ENCODE measurements around the gene KIF20B.

KIF20B gene

DNA sequence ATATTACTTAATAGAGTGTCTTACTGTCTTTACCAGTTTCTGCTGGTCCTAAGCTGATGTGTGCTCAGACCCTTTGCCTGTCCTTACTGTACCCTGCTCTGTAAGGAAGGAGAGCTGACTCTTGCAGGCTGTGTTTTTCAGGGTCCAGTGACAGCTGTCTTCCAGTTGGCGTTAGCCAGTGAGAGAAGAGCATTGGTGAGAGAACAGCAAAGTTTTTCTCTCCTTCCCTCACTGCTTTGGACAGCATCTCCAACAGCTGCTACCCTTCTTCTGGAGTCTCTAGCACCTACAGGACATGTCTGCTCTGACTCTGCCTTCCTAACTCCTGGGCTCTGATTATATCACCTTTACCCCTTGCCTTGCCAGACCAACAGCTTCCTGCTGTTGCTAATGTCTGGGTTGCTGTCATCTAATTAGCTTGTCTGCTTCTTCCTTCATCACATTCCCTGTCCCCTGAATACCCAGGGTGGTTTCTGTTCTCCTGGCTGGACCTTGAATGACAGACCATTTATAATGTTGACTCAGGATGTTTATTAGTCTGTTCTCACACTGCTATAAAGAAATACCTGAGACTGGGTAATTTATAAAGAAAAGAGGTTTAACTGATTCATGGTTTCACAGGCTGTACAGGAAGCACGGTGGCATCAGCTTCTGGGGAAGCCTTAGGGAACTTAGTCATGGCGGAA, 32.9 kb upstream of the KIF20B start:
- Mint-ChIP-seq H3K4me1 (no peaks in the 10 kb centered on the region), H3K9me3 (no peaks in the 10 kb centered on the region), H3K27me3 (peaks cover 21% of the 10 kb centered on the region), H3K4me3 (no peak overlapping the region), H3K27ac (no peak overlapping the region)
- no peak for DNase-seq
- no peak for ATAC-seq

DNA sequence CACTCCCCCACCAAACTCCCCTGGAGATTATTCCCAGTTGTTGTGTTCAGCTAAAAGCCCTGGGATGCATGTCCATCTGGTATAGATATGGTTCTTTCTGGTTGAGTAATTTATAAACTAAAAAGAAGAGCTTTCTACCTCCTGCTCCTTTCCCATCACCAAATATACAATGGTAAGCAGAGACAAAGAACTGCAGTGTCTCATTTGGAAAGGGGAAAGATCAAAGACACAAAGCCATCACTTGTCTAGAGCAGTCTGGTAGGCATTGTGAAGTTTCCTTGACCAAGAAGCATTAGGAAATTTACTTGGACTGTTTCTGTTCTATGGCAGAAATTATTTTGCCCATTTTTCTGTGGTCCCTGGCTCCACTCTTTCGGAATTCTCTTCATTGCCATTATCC, 31.4 kb upstream of the KIF20B start:
- Mint-ChIP-seq H3K9me3 (no peaks in the 10 kb centered on the region), H3K27ac (no peak overlapping the region), H3K4me1 (no peaks in the 10 kb centered on the region), H3K4me3 (no peak overlapping the region), H3K27me3 (peaks cover 21% of the 10 kb centered on the region)
- ATAC-seq (no peak), DNase-seq (no peak)

DNA sequence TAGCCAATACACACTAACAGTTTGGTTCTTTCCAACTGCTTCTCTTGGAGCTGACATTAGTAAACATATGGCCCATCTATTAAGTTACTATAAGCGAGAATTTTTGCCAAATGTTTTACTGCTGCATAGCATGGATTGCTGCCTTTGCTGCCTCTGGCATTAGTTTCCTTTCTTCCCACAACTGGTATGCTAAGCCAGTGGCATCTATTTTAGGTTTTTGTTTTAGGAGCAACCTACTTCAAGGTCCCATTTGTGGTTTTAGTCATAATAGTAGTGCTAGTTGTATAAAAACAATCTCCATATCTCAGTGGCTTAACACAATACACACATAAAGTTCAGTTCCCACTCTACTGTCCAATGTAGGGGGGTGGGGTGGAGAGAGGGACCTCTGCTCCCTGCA, 30.5 kb upstream of the KIF20B start:
- H3K27me3 Mint-ChIP-seq, result peaks cover 19% of the 10 kb centered on the region
- no peak for ATAC-seq

DNA sequence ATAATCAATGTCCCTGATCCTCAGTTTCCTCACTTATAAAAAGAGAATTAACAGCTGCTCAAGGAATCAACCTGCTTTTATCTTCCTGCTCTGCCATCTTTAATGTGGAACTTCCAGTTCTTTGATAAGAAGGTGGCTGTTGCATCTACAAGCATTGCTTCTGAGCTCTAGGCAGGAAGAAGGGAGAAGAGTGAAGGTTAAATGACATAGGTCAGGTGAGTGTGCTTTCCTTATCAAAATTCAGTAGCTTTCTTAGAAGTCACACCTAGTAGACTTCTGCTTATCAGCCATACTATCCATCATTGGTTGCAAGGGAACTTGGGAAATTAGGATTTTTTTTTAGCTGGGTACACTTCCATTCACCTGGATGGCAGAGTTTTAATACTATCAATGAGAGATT, 24.0 kb upstream of the KIF20B start:
- Mint-ChIP-seq H3K27me3 (peaks cover 9% of the 10 kb centered on the region), H3K9me3 (no peaks in the 10 kb centered on the region), H3K4me1 (no peaks in the 10 kb centered on the region), H3K27ac (no peak overlapping the region), H3K4me3 (no peak overlapping the region)
- DNase-seq, result no peak
- no peak for ATAC-seq

More for the DNA sequence above, 30.5 kb upstream of the KIF20B start:
- no peaks in the 10 kb centered on the region for H3K4me1 Mint-ChIP-seq
- no peaks in the 10 kb centered on the region for H3K9me3 Mint-ChIP-seq
- DNase-seq, result no peak
- no peak overlapping the region for H3K4me3 Mint-ChIP-seq
- no peak overlapping the region for H3K27ac Mint-ChIP-seq

DNA sequence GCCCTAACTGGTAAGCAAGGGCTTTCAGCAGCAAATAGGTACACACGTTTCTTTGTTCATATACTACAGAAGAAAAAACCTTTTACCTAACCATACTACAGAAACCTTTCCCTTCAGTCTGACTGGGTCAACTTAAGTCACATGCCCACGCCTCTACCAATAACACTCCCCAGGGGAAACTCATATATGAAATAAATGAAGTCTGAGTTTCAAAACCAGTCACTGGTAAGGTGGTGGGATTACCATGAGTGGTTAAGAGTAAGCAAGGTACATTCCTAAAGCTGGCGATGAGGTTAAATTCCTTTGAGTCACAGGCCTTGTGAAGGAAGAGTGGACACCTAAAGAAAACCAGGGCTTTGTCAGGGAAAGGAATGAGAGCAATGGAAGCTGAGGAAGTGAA, 21.4 kb upstream of the KIF20B start:
- Mint-ChIP-seq H3K4me3 (no peak overlapping the region), H3K9me3 (no peaks in the 10 kb centered on the region), H3K4me1 (no peaks in the 10 kb centered on the region), H3K27ac (no peak overlapping the region), H3K27me3 (peaks cover 22% of the 10 kb centered on the region)
- ATAC-seq (peak; percentile 63), DNase-seq (no peak)

DNA sequence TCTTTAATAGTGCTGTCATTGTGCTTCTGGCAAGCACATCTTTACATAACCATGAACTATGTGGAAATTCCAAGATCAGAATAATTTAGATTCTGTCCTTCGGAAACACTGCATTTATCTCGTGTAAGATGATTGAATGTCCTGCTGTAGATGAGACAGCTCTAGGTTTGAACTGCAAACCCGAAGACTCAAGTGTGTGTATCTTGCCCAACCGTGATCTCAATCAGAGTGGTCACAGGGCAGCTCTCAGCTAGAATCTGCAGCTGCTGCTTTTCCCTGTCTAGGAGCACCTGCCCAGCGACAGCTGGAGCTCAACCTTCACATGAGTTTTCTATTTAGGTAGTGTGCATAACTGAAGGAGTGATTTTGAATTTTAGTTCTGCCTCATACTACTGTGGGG, 17.5 kb upstream of the KIF20B start:
- Mint-ChIP-seq H3K27me3 (peaks cover 30% of the 10 kb centered on the region), H3K4me3 (no peak overlapping the region), H3K4me1 (no peaks in the 10 kb centered on the region), H3K9me3 (no peaks in the 10 kb centered on the region), H3K27ac (no peak overlapping the region)
- ATAC-seq, result no peak
- DNase-seq, result no peak

DNA sequence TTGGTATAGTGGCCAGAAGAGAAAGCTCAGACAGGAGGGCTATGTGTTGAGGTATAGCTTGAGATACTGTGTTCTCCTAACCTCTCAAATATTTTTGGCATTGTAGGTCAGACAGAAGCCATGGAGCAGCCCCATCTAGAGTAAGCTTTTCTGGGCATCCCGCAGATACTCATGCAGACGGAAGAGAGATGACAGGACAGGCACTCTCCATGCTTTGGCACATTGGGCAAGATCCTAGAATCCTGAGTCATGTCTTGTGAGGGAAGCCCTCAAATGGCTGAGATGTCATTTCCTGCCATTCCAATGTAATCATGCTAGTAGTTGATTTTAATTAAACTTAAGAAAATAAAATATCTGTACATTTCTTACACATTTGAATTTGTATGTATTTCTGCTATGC, 16.8 kb upstream of the KIF20B start:
- Mint-ChIP-seq H3K27ac (no peak overlapping the region), H3K4me1 (no peaks in the 10 kb centered on the region)

DNA sequence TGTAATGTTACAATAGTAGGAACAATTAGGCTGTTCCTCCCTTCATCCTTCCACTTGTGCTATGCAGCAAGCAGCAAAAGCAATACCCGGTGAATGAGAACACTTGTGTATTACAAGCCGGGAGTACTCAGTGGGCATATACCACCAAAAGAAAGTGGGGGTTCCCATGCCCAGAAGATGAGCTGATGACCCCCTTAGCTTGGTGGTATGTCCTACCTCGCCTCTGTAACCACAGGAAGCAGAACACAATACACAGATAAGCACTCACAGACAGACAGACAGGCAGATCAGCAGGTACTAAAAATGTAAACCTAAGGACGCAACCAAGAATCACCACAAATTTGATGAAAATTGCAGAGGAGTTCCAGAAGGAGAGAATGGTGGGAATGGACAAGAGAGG, 15.5 kb upstream of the KIF20B start:
- no peaks in the 10 kb centered on the region for H3K4me1 Mint-ChIP-seq
- H3K4me3 Mint-ChIP-seq, result no peak overlapping the region
- H3K9me3 Mint-ChIP-seq, result no peaks in the 10 kb centered on the region
- ATAC-seq (no peak), DNase-seq (no peak)
- H3K27ac Mint-ChIP-seq, result no peak overlapping the region
- H3K27me3 Mint-ChIP-seq, result peaks cover 21% of the 10 kb centered on the region

More for the DNA sequence above, 16.8 kb upstream of the KIF20B start:
- no peak for DNase-seq
- peaks cover 29% of the 10 kb centered on the region for H3K27me3 Mint-ChIP-seq
- ATAC-seq, result no peak
- no peaks in the 10 kb centered on the region for H3K9me3 Mint-ChIP-seq
- H3K4me3 Mint-ChIP-seq, result no peak overlapping the region

DNA sequence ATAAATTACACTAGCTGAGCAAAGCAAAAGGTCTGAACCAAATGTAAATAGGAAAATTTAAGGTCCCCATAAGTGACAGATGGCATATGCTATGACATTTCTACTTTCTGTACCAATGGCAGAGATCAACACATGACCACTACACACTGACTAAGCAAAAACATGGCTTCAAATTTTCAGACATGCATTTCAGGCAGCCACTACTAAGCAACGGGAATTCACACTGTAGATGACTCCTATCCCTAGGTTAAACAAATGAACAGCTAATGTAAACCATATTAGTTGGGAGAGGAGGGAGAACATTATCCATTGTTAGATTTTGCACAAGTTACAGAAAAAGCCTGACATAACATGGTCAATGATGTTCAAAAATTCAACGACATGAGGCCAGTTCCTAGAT, 11.4 kb upstream of the KIF20B start:
- Mint-ChIP-seq H3K4me1 (no peaks in the 10 kb centered on the region), H3K4me3 (no peak overlapping the region), H3K27me3 (peaks cover 8% of the 10 kb centered on the region), H3K27ac (no peak overlapping the region), H3K9me3 (no peaks in the 10 kb centered on the region)
- DNase-seq (no peak), ATAC-seq (no peak)

DNA sequence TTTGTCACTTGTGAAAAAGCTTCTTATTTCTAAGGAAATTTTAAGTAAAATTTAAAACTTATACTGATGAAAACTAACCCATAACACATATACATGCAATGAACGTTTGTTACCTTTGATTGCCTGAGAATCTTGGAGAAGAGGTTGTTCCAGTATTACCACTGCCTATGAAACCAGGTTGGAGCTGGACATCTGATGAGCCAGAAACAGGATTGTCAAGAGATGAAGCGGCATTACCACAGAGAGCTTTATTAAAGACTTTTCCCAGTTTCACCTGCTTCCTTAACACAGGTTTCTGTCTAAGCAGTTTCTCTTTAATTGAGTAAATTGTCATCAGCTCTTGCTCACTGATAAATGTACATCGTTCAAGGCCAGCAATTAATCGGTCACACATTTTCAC, 9.0 kb upstream of the KIF20B start:
- DNase-seq (no peak), ATAC-seq (no peak)
- Mint-ChIP-seq H3K27me3 (no peaks in the 10 kb centered on the region), H3K4me3 (no peak overlapping the region), H3K4me1 (no peaks in the 10 kb centered on the region), H3K27ac (no peak overlapping the region), H3K9me3 (no peaks in the 10 kb centered on the region)

DNA sequence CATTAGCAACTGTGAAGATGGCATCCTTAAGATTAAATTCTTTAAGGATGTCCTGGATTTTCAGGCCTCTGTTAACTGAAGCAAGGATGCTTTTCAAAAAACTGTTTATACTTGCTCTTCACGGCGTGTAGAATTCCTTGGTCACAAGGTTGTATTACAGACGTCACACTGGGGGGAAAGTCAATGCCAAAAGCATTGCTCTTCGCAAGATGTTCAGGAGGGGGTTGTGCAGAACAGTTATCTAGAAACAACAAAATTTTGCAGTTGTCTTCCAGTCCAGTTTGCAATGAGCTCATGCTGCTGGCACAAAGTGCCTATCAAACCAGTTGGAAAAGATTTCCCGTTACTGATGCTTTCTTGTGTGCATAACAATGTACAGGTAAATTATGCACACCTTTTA, 8.2 kb upstream of the KIF20B start:
- Mint-ChIP-seq H3K4me3 (no peak overlapping the region), H3K27me3 (no peaks in the 10 kb centered on the region)
- no peak for ATAC-seq

DNA sequence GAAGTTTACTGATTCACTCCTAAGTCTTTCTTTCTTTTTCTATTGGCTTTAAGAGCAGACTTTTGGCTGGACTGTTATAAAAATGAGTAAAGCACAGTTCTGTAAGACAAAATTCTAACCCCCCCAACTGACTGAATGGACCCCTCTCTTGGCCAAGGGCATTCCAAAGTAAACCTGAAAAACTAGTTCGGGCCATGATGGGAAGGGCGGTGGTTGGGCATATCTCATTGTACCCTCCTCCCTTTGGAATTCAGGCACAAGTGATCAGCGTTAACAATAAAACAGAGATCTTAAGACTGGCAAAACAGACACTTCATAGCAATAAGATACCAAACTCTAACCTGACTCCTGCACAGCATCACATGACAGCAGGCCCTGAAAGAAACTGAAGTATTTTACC, 6.1 kb upstream of the KIF20B start:
- Mint-ChIP-seq H3K27ac (no peak overlapping the region), H3K4me1 (peaks cover 5% of the 10 kb centered on the region), H3K9me3 (no peaks in the 10 kb centered on the region), H3K4me3 (no peak overlapping the region), H3K27me3 (no peaks in the 10 kb centered on the region)
- ATAC-seq, result no peak
- DNase-seq, result no peak

More for the DNA sequence above, 8.2 kb upstream of the KIF20B start:
- Mint-ChIP-seq H3K27ac (no peak overlapping the region), H3K9me3 (no peaks in the 10 kb centered on the region), H3K4me1 (no peaks in the 10 kb centered on the region)
- DNase-seq, result no peak

DNA sequence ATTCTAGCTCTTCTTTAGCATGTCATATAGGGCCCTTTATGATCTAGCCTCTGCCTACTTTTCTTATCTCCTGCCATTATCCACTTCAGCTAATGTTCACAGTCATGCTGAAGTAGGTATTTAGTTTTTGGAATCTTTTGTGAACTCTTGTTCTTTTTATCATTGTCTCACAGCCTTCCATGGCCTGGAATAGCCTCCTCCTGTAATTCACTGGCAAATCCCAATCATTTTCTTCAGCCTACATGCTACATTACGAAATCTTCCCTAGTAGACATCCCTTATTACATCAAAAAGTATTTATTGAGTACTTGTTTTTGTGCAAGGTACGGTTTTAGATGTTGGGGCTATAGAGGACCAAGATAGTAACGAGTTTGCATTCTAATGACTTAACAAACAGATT, 3.4 kb upstream of the KIF20B start:
- H3K4me3 Mint-ChIP-seq, result no peak overlapping the region
- DNase-seq (no peak), ATAC-seq (no peak)
- no peak overlapping the region for H3K27ac Mint-ChIP-seq
- no peaks in the 10 kb centered on the region for H3K9me3 Mint-ChIP-seq
- no peaks in the 10 kb centered on the region for H3K27me3 Mint-ChIP-seq
- H3K4me1 Mint-ChIP-seq, result peaks cover 24% of the 10 kb centered on the region

DNA sequence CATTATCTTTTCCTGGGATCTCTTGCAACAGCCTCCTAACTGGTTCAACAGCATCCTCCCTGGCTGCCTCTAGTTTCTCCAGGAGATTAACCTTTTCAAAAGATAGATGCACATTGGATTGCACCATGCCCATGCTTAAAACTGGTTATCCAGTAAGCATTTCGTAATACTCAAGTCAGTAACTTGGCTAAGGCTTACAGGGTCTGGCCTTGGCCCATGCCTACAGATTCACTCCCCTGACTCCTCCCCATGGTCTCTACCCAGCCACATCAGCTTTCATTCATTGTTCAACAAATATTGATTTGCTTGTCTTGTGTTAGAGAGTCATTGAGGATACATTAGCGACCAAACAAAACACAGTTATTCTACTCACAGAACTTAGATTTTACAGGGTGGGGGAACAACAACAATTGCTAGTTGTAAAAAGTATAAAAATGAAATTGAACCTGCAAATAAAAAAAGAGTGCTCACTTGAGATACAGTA, 1.8 kb upstream of the KIF20B start:
- no peak for ATAC-seq
- H3K4me1 Mint-ChIP-seq, result peaks cover 36% of the 10 kb centered on the region
- no peak for DNase-seq
- H3K27me3 Mint-ChIP-seq, result no peaks in the 10 kb centered on the region
- H3K9me3 Mint-ChIP-seq, result no peaks in the 10 kb centered on the region
- no peak overlapping the region for H3K27ac Mint-ChIP-seq
- H3K4me3 Mint-ChIP-seq, result peak overlapping the region; percentile 1 to 54

DNA sequence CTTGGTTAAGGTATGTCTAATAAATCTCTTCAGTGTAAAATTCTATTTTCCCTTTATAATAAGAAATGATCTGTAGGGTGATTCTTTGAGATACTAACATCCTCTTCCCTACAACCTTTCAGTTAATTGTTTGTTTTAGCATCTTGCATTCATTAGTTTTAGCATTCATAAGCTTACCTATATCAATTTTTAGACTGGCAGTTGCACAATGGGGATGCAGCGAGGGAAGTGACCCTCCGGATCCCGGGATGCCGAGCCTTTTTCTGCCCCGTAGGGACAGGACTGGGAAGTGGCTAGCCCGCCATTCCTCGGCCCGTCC, 508 bp upstream of the KIF20B start:
- Mint-ChIP-seq H3K27ac (peak overlapping the region; percentile 98 to 99), H3K4me1 (peaks cover 49% of the 10 kb centered on the region), H3K4me3 (peak overlapping the region; percentile 88 to 91), H3K27me3 (no peaks in the 10 kb centered on the region), H3K9me3 (no peaks in the 10 kb centered on the region)
- ATAC-seq (no peak), DNase-seq (no peak)

DNA sequence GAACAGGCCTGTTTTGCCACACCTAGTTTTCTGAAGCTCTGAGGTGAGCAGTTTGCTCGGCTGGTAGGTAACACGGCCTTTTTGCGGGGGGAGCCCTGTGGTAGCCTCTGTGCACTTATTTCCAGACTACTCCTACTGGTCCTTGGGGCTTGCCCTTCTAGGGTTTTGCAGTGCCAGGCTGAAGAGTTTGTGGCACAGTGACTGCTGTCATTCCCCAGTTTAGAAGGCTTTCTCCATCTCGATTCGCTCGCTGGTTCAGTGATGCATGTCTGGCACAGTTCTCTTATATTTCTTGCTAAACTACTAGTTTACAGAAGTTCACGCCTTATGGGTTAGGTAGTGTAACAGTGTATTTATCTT, 711 bp downstream of the KIF20B start:
- Mint-ChIP-seq H3K27me3 (no peaks in the 10 kb centered on the region), H3K4me3 (peak overlapping the region; percentile 88 to 91), H3K9me3 (no peaks in the 10 kb centered on the region), H3K4me1 (peaks cover 58% of the 10 kb centered on the region), H3K27ac (peak overlapping the region; percentile 98 to 99)
- DNase-seq (peak; percentile 30 to 39), ATAC-seq (no peak)

DNA sequence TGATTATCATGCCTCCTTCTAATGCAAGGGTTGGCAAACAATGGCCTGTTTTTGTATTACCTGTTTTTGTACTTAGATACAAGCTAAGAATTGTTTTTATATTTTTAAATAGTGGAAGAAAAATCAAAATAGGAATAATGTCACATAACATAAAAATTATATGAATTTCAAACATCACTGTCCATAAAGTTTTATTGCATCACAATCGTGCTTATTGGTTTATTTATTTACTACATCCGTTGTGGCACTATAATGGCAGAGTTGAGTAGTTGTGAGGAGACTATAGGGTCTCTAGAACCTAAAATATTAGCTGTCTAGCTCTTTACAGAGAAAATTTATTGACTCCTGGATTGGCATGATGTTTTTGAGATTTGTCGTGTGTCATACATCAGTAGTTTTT, 4.1 kb downstream of the KIF20B start:
- ATAC-seq (no peak), DNase-seq (no peak)
- Mint-ChIP-seq H3K9me3 (no peaks in the 10 kb centered on the region), H3K4me1 (peaks cover 51% of the 10 kb centered on the region), H3K4me3 (peak overlapping the region in 1 of 2 donors; percentile 9), H3K27ac (no peak overlapping the region), H3K27me3 (no peaks in the 10 kb centered on the region)

Measured in stimulated activated naive CD8-positive, alpha-beta T cell treated with anti-CD3 and anti-CD28 coated beads, Interleukin-15, amount 100 ng/mL, for 72 hours (primary cell).